Measurements from ENCODE around the gene SPINDOC.
"Not testable (repeated sequence)": the region's sequence is repeated elsewhere in the genome, so short reads cannot be mapped to it uniquely, and the experiment has no call there.

SPINDOC gene

GRCh38 chr11:63785823-63786222 lies 27.4 kb upstream of the SPINDOC start:
- no peaks in the 10 kb centered on the region for H3K4me1 ChIP-seq (ENCODE audit: control insufficient read depth in 2 of 2, insufficient read depth in 2 of 2, low read length in 2 of 2)
- no peak overlapping the region for H3K9ac ChIP-seq (ENCODE audit: low read depth in 1 of 2, low read length in 2 of 2)
- no peaks in the 10 kb centered on the region for H3K36me3 ChIP-seq (ENCODE audit: control insufficient read depth in 2 of 2, insufficient read depth in 2 of 2, low read length in 2 of 2)
- H3K9me3 ChIP-seq (ENCODE audit: control insufficient read depth in 2 of 2, low read length in 2 of 2), result no peaks in the 10 kb centered on the region
- no peak overlapping the region for H3K4me3 ChIP-seq (ENCODE audit: low read length in 2 of 2)
- H3K27me3 ChIP-seq (ENCODE audit: control insufficient read depth in 2 of 2, insufficient read depth in 2 of 2, low read length in 2 of 2), result no peaks in the 10 kb centered on the region
- no peak overlapping the region for H3K27ac ChIP-seq (ENCODE audit: low read depth in 2 of 2, low read length in 2 of 2)

- no peak overlapping the region for H3K9ac ChIP-seq (ENCODE audit: low read depth in 1 of 2, low read length in 2 of 2)
- no peaks in the 10 kb centered on the region for H3K36me3 ChIP-seq (ENCODE audit: control insufficient read depth in 2 of 2, insufficient read depth in 2 of 2, low read length in 2 of 2)
- no peaks in the 10 kb centered on the region for H3K27me3 ChIP-seq (ENCODE audit: control insufficient read depth in 2 of 2, insufficient read depth in 2 of 2, low read length in 2 of 2)
- no peak overlapping the region for H3K27ac ChIP-seq (ENCODE audit: low read depth in 2 of 2, low read length in 2 of 2)
- no peak overlapping the region for H3K4me3 ChIP-seq (ENCODE audit: low read length in 2 of 2)
- no peaks in the 10 kb centered on the region for H3K4me1 ChIP-seq (ENCODE audit: control insufficient read depth in 2 of 2, insufficient read depth in 2 of 2, low read length in 2 of 2)
- H3K9me3 ChIP-seq (ENCODE audit: control insufficient read depth in 2 of 2, low read length in 2 of 2), result peaks cover 2 to 3% of the 10 kb centered on the region in 2 donors
Measured at GRCh38 chr11:63791495-63792167, 21.6 kb upstream of the SPINDOC start.

GRCh38 chr11:63793161-63793560 lies 20.1 kb upstream of the SPINDOC start:
- Histone ChIP-seq H3K4me1 (ENCODE audit: control insufficient read depth in 2 of 2, insufficient read depth in 2 of 2, low read length in 2 of 2) (no peaks in the 10 kb centered on the region), H3K9me3 (ENCODE audit: control insufficient read depth in 2 of 2, low read length in 2 of 2) (peaks cover 2 to 3% of the 10 kb centered on the region in 2 donors)

GRCh38 chr11:63795066-63795465 lies 18.2 kb upstream of the SPINDOC start:
- no peaks in the 10 kb centered on the region for H3K4me1 ChIP-seq (ENCODE audit: control insufficient read depth in 2 of 2, insufficient read depth in 2 of 2, low read length in 2 of 2)
- H3K9me3 ChIP-seq (ENCODE audit: control insufficient read depth in 2 of 2, low read length in 2 of 2), result peaks cover 2 to 3% of the 10 kb centered on the region in 2 donors

More at GRCh38 chr11:63793161-63793560, 20.1 kb upstream of the SPINDOC start:
- H3K27me3 ChIP-seq (ENCODE audit: control insufficient read depth in 2 of 2, insufficient read depth in 2 of 2, low read length in 2 of 2), result no peaks in the 10 kb centered on the region
- no peak overlapping the region for H3K9ac ChIP-seq (ENCODE audit: low read depth in 1 of 2, low read length in 2 of 2)
- H3K36me3 ChIP-seq (ENCODE audit: control insufficient read depth in 2 of 2, insufficient read depth in 2 of 2, low read length in 2 of 2), result no peaks in the 10 kb centered on the region
- no peak overlapping the region for H3K4me3 ChIP-seq (ENCODE audit: low read length in 2 of 2)
- H3K27ac ChIP-seq (ENCODE audit: low read depth in 2 of 2, low read length in 2 of 2), result no peak overlapping the region

GRCh38 chr11:63800921-63801320 lies 12.3 kb upstream of the SPINDOC start:
- Histone ChIP-seq H3K36me3 (ENCODE audit: control insufficient read depth in 2 of 2, insufficient read depth in 2 of 2, low read length in 2 of 2) (no peaks in the 10 kb centered on the region), H3K27me3 (ENCODE audit: control insufficient read depth in 2 of 2, insufficient read depth in 2 of 2, low read length in 2 of 2) (no peaks in the 10 kb centered on the region), H3K9ac (ENCODE audit: low read depth in 1 of 2, low read length in 2 of 2) (no peak overlapping the region), H3K4me1 (ENCODE audit: control insufficient read depth in 2 of 2, insufficient read depth in 2 of 2, low read length in 2 of 2) (peaks cover 0 to 12% of the 10 kb centered on the region in 2 donors), H3K4me3 (ENCODE audit: low read length in 2 of 2) (no peak overlapping the region), H3K9me3 (ENCODE audit: control insufficient read depth in 2 of 2, low read length in 2 of 2) (no peaks in the 10 kb centered on the region), H3K27ac (ENCODE audit: low read depth in 2 of 2, low read length in 2 of 2) (no peak overlapping the region)

More at GRCh38 chr11:63795066-63795465, 18.2 kb upstream of the SPINDOC start:
- Histone ChIP-seq H3K36me3 (ENCODE audit: control insufficient read depth in 2 of 2, insufficient read depth in 2 of 2, low read length in 2 of 2) (no peaks in the 10 kb centered on the region), H3K27ac (ENCODE audit: low read depth in 2 of 2, low read length in 2 of 2) (no peak overlapping the region), H3K4me3 (ENCODE audit: low read length in 2 of 2) (no peak overlapping the region), H3K27me3 (ENCODE audit: control insufficient read depth in 2 of 2, insufficient read depth in 2 of 2, low read length in 2 of 2) (no peaks in the 10 kb centered on the region), H3K9ac (ENCODE audit: low read depth in 1 of 2, low read length in 2 of 2) (no peak overlapping the region)

GRCh38 chr11:63802637-63803414 lies 10.4 kb upstream of the SPINDOC start:
- Histone ChIP-seq H3K4me1 (ENCODE audit: control insufficient read depth in 2 of 2, insufficient read depth in 2 of 2, low read length in 2 of 2) (peaks cover 0 to 12% of the 10 kb centered on the region in 2 donors), H3K36me3 (ENCODE audit: control insufficient read depth in 2 of 2, insufficient read depth in 2 of 2, low read length in 2 of 2) (no peaks in the 10 kb centered on the region), H3K27me3 (ENCODE audit: control insufficient read depth in 2 of 2, insufficient read depth in 2 of 2, low read length in 2 of 2) (no peaks in the 10 kb centered on the region), H3K4me3 (ENCODE audit: low read length in 2 of 2) (no peak overlapping the region), H3K9me3 (ENCODE audit: control insufficient read depth in 2 of 2, low read length in 2 of 2) (no peaks in the 10 kb centered on the region), H3K9ac (ENCODE audit: low read depth in 1 of 2, low read length in 2 of 2) (no peak overlapping the region), H3K27ac (ENCODE audit: low read depth in 2 of 2, low read length in 2 of 2) (peak overlapping the region in 1 of 2 donors; percentile 22)

- Histone ChIP-seq H3K9ac (ENCODE audit: low read depth in 1 of 2, low read length in 2 of 2) (no peak overlapping the region), H3K27me3 (ENCODE audit: control insufficient read depth in 2 of 2, insufficient read depth in 2 of 2, low read length in 2 of 2) (no peaks in the 10 kb centered on the region), H3K4me3 (ENCODE audit: low read length in 2 of 2) (peak overlapping the region in 1 of 2 donors; percentile 40), H3K4me1 (ENCODE audit: control insufficient read depth in 2 of 2, insufficient read depth in 2 of 2, low read length in 2 of 2) (peaks cover 0 to 12% of the 10 kb centered on the region in 2 donors), H3K9me3 (ENCODE audit: control insufficient read depth in 2 of 2, low read length in 2 of 2) (no peaks in the 10 kb centered on the region), H3K36me3 (ENCODE audit: control insufficient read depth in 2 of 2, insufficient read depth in 2 of 2, low read length in 2 of 2) (no peaks in the 10 kb centered on the region), H3K27ac (ENCODE audit: low read depth in 2 of 2, low read length in 2 of 2) (peak overlapping the region; percentile 26 to 41)
Measured at GRCh38 chr11:63804259-63804658, 9.0 kb upstream of the SPINDOC start.

GRCh38 chr11:63805844-63806415 lies 7.3 kb upstream of the SPINDOC start:
- H3K4me1 ChIP-seq (ENCODE audit: control insufficient read depth in 2 of 2, insufficient read depth in 2 of 2, low read length in 2 of 2), result peaks cover 0 to 12% of the 10 kb centered on the region in 2 donors
- no peaks in the 10 kb centered on the region for H3K36me3 ChIP-seq (ENCODE audit: control insufficient read depth in 2 of 2, insufficient read depth in 2 of 2, low read length in 2 of 2)
- H3K4me3 ChIP-seq (ENCODE audit: low read length in 2 of 2), result no peak overlapping the region
- H3K9me3 ChIP-seq (ENCODE audit: control insufficient read depth in 2 of 2, low read length in 2 of 2), result no peaks in the 10 kb centered on the region
- H3K9ac ChIP-seq (ENCODE audit: low read depth in 1 of 2, low read length in 2 of 2), result no peak overlapping the region
- H3K27me3 ChIP-seq (ENCODE audit: control insufficient read depth in 2 of 2, insufficient read depth in 2 of 2, low read length in 2 of 2), result no peaks in the 10 kb centered on the region
- no peak overlapping the region for H3K27ac ChIP-seq (ENCODE audit: low read depth in 2 of 2, low read length in 2 of 2)

GRCh38 chr11:63810383-63810782 lies 2.9 kb upstream of the SPINDOC start:
- H3K4me1 ChIP-seq (ENCODE audit: control insufficient read depth in 2 of 2, insufficient read depth in 2 of 2, low read length in 2 of 2), result peaks cover 6 to 13% of the 10 kb centered on the region in 2 donors
- H3K9me3 ChIP-seq (ENCODE audit: control insufficient read depth in 2 of 2, low read length in 2 of 2); H3K9ac ChIP-seq (ENCODE audit: low read depth in 1 of 2, low read length in 2 of 2); H3K36me3 ChIP-seq (ENCODE audit: control insufficient read depth in 2 of 2, insufficient read depth in 2 of 2, low read length in 2 of 2); H3K4me3 ChIP-seq (ENCODE audit: low read length in 2 of 2); H3K27ac ChIP-seq (ENCODE audit: low read depth in 2 of 2, low read length in 2 of 2); H3K27me3 ChIP-seq (ENCODE audit: control insufficient read depth in 2 of 2, insufficient read depth in 2 of 2, low read length in 2 of 2): not testable (repeated sequence)

GRCh38 chr11:63811522-63811921 lies 1.7 kb upstream of the SPINDOC start:
- no peaks in the 10 kb centered on the region for H3K9me3 ChIP-seq (ENCODE audit: control insufficient read depth in 2 of 2, low read length in 2 of 2)
- no peaks in the 10 kb centered on the region for H3K27me3 ChIP-seq (ENCODE audit: control insufficient read depth in 2 of 2, insufficient read depth in 2 of 2, low read length in 2 of 2)
- H3K9ac ChIP-seq (ENCODE audit: low read depth in 1 of 2, low read length in 2 of 2), result no peak overlapping the region
- no peak overlapping the region for H3K27ac ChIP-seq (ENCODE audit: low read depth in 2 of 2, low read length in 2 of 2)
- peaks cover 6 to 13% of the 10 kb centered on the region in 2 donors for H3K4me1 ChIP-seq (ENCODE audit: control insufficient read depth in 2 of 2, insufficient read depth in 2 of 2, low read length in 2 of 2)
- H3K4me3 ChIP-seq (ENCODE audit: low read length in 2 of 2), result no peak overlapping the region
- H3K36me3 ChIP-seq (ENCODE audit: control insufficient read depth in 2 of 2, insufficient read depth in 2 of 2, low read length in 2 of 2), result no peaks in the 10 kb centered on the region

Data from mucosa of rectum (tissue), 2 donors.